ENCODE measurements around the gene RTEL1.
"Not testable (repeated sequence)": the region's sequence is repeated elsewhere in the genome, so short reads cannot be mapped to it uniquely, and the experiment has no call there.

RTEL1 gene

DNA sequence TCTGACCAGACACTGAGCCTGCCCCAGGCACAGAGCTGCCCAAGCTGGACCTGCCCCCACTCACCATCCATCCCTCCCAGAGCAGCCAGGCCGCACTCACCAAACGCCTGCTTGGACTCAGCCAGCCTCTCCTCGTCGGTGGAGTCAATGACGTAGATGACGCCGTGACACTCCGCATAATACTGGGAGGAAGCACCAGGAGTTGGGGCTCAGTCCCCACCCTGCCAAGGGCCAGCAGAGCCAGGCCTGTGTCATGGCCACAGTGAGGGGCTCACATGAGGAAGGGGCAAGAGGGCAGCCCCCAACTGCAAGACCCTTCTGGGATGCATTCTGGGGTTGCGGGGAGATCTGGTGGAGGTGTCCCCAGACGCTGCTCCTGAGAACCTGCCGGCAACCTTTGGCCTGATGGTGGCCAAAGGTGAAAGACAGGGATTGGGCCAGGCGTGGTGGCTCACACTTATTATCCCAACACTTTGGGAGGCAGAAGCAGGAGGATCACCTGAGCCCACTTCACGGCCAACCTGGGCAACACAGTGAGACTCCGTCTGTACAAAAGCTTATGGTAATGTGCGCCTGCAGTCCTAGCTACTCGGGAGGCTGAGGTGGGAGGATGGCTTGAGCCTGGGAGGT lies 44.0 kb downstream of the RTEL1 start:
- DNase-seq, result no peak

- no peak for DNase-seq
Measured at GRCh38 chr20:63702751-63703470, 44.8 kb downstream of the RTEL1 start.

DNA sequence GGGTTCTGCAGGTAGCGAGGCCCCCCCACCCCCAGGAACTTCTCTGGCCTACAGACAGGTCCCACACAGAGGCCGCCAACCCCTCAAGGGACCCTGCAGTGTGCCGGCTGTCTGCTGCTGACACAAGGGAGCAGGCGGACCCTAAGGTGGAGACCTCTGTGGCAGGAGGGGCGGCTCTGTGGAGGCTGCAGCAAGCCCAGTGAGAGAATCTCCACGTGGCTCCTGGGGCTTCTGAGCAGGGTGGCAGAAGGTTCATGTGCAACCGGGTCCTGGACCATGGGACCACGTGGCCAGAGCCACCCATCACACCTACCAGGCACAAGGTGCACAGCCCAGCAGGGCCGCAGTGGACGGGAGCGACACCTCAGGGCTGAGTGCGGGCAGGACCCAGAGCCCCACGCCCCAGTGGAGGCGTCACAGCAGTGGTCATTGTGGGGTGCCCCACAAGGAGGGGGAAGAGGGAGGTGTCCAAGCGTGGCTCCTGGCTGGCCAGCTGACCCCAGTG lies 45.4 kb downstream of the RTEL1 start:
- DNase-seq, result no peak

GRCh38 chr20:63703976-63704748 lies 46.0 kb downstream of the RTEL1 start:
- no peak for DNase-seq

DNA sequence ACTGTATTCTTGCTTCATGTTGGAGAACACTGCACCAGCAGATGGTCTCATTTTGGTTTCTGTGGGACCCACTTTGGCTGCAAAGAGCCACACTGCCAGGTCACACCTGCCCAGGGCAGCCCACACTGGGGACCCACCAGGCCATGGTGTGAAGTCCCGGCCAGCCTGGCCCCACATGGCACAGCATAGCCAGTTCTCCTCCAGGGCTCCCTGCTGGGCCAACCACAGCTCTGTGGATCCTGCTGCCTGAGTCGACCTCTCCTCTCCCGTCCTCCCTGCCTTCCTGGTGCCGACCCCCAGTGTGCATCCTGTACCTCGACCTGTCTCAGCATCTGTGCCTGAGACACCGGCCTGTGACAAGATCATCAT lies 46.6 kb downstream of the RTEL1 start:
- no peak for DNase-seq

- DNase-seq, result no peak
Measured at GRCh38 chr20:63705232-63706026, 47.3 kb downstream of the RTEL1 start.

GRCh38 chr20:63706027-63706695 lies 48.0 kb downstream of the RTEL1 start:
- DNase-seq, result no peak

GRCh38 chr20:63706852-63707557 lies 48.9 kb downstream of the RTEL1 start:
- no peak for DNase-seq

DNA sequence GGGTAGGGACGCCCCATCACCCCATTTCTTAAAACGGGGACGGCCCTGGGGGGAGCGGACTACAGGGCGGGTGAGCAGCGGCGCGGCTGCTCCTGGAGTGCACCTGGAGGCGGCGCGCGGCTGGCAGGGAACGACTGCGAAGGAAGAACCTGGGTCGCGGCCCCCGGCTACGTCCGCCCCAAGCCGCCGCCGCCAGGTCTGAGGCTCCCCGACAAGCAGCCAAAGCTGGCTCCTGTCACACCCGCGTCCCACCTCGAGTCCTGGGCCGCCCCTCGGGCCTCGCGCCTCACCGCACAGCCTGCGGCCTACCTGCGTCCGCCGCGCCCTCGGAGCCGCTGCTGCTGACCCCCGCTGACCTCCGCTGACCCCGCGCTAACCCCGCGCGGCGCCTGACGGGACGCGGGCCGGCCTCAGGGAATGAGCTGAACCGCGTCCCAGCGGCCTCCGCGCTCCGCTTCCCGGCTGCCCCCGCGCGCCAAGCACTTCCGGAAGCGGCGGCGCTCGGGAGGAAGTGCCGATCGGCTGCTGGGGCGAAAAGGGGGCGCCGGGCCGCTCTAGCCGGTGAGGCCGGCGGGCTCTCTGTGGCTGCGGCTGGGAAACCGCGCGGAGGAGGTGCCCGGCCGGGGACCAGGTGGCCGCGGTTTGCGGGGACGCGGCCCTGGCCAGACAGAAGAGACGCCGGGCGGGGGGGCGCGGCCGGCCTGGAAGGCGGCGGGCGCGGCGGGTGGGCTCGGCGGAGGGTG lies 49.6 kb downstream of the RTEL1 start, which contains the start of the genes ARFRP1 and ZGPAT:
TSS of gene ARFRP1 (minus strand) at position 419 of the 743 bp plus-strand sequence. CDS start 885 bp downstream, outside the sequence.
TSS of gene ZGPAT (plus strand) at position 482 of the 743 bp plus-strand sequence. CDS start 542 bp downstream, outside the sequence.
- DNase-seq, result peak; percentile 73

- no peak for DNase-seq
Measured at GRCh38 chr20:63708301-63709148, 50.4 kb downstream of the RTEL1 start.

- no peak for DNase-seq
Measured at GRCh38 chr20:63709149-63709527, 51.0 kb downstream of the RTEL1 start.

DNA sequence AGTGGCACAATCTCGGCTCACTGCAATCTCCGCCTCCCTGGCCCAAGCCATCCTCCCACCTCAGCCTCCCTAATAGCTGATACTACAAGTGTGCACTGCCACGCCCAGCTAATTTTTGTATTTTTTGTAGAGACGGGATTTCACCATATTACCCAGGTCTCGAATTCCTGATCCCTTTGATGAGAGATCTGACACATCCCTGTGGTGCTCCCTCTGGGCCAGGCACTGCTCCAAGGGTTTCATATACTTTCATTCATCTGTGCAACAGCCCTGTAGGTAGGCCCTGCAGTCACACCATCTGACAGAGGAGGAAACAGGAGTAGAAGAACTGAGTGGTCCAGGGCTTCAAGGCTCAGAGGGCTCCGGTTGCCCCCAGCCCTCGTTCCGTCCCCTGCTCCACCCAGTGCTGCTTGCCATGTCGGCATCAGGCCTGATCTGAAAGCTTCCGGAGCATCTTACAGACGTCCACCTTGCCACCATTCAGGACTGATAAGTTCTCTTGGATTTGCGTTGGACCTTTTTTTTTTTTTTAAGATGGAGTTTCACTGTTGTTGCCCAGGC lies 53.1 kb downstream of the RTEL1 start:
- DNase-seq, result no peak

DNA sequence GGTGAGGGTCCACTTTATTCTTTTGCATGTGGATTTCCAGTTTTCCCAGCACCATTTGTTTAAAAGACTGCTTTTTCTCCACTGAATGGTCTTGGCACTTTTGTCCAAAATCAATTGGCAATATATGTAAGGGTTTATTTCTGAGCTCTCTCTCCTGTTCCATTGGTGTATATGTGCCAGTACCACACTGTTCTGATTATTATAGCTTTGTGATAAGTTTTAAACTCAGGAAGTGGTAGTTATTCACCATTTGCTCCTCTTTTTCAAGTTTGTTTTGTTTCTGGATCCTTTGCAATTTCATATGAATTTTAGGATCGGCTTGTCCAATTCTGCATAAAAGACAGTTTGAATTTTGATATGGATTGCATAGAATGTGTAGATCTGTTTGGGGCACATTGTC lies 54.1 kb downstream of the RTEL1 start:
- DNase-seq, result no peak

GRCh38 chr20:63714858-63715257 lies 56.7 kb downstream of the RTEL1 start:
- DNase-seq, result no peak

GRCh38 chr20:63718996-63719395 lies 60.9 kb downstream of the RTEL1 start:
- no peak for DNase-seq

- DNase-seq, result not testable (repeated sequence)
Measured at GRCh38 chr20:63722967-63723622, 65.0 kb downstream of the RTEL1 start.

- not testable (repeated sequence) for DNase-seq
Measured at GRCh38 chr20:63730189-63730733, 72.1 kb downstream of the RTEL1 start.

GRCh38 chr20:63731410-63731809 lies 73.3 kb downstream of the RTEL1 start:
- DNase-seq, result no peak
